ENCODE measurements around the gene IRGC. TPM values are rescaled to one million over a fixed set of nuclear protein-coding genes. Genes with fewer than 3 reads are reported as not detected.

Gene IRGC
- total and polyA plus RNA-seq, 2 donors (not counting 3 experiments of a cell fraction or from before 2014, with no cell fraction given): not detected

- H3K9me3 ChIP-seq (replicated peaks; ENCODE audit: control insufficient read depth, insufficient read depth, low read length): no peaks in the 10 kb centered on the region
- no peak for FAIRE-seq
- TF ChIP-seq POLR2AphosphoS5 (IDR thresholded peaks at IDR 0.05; ENCODE audit: insufficient read depth, low read depth, low read length) (no peak), JUN (IDR thresholded peaks at IDR 0.05; ENCODE audit: borderline replicate concordance, insufficient read depth, insufficient read length, low read depth) (no peak), GATA2 (IDR thresholded peaks at IDR 0.05; ENCODE audit: insufficient read depth, insufficient read length, low read depth, low read length) (no peak), EZH2 (IDR thresholded peaks at IDR 0.05; ENCODE audit: borderline replicate concordance, low read depth, low read length, severe bottlenecking) (no peak), POLR2A (IDR thresholded peaks at IDR 0.05; ENCODE audit: low read depth, low read length) (no peak), FOS (IDR thresholded peaks at IDR 0.05; ENCODE audit: borderline replicate concordance, insufficient read depth, low read length) (no peak), MYC (IDR thresholded peaks at IDR 0.05; ENCODE audit: low read depth, low read length) (no peak)
- TF ChIP-seq, protein P1, sequence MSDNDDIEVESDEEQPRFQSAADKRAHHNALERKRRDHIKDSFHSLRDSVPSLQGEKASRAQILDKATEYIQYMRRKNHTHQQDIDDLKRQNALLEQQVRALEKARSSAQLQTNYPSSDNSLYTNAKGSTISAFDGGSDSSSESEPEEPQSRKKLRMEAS (IDR thresholded peaks at IDR 0.05; ENCODE audit: insufficient read depth, insufficient read length): no peak
- TF ChIP-seq, protein P2, sequence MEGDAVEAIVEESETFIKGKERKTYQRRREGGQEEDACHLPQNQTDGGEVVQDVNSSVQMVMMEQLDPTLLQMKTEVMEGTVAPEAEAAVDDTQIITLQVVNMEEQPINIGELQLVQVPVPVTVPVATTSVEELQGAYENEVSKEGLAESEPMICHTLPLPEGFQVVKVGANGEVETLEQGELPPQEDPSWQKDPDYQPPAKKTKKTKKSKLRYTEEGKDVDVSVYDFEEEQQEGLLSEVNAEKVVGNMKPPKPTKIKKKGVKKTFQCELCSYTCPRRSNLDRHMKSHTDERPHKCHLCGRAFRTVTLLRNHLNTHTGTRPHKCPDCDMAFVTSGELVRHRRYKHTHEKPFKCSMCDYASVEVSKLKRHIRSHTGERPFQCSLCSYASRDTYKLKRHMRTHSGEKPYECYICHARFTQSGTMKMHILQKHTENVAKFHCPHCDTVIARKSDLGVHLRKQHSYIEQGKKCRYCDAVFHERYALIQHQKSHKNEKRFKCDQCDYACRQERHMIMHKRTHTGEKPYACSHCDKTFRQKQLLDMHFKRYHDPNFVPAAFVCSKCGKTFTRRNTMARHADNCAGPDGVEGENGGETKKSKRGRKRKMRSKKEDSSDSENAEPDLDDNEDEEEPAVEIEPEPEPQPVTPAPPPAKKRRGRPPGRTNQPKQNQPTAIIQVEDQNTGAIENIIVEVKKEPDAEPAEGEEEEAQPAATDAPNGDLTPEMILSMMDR (IDR thresholded peaks at IDR 0.05; ENCODE audit: extremely low read depth in 1 of 2, insufficient read depth in 1 of 2, low read depth in 1 of 2, low read length in 2 of 2): no peak
- no peaks in the 10 kb centered on the region for H3K9me1 ChIP-seq (replicated peaks; ENCODE audit: control insufficient read depth, extremely low read depth, insufficient read depth, low read length)
- intact Hi-C loops (cut with micrococcal nuclease) (no loop called here), dilution Hi-C loops (cut with MboI; ENCODE audit: extremely low pct_ligation_motif_present, low sequenced_read_pairs) (no loop called here)
- H3K9ac ChIP-seq (replicated peaks; ENCODE audit: extremely low read depth, insufficient read depth, low read length): no peak overlapping the region
- H3K27me3 ChIP-seq (ENCODE audit: control insufficient read depth in 2 of 2, insufficient read depth in 2 of 2, low read length in 2 of 2): no peaks in the 10 kb centered on the region
- CTCF ChIA-PET: no interaction called here
- no peak overlapping the region for H3K4me2 ChIP-seq (ENCODE audit: insufficient read depth, low read length)
- DNase-seq (ENCODE audit: low read depth, low spot score): no peak
- H3K36me3 ChIP-seq (ENCODE audit: control insufficient read depth in 2 of 2, extremely low read depth in 1 of 2, insufficient read depth in 2 of 2, low read length in 2 of 2): no peaks in the 10 kb centered on the region
- BruUV-seq (replicated peaks): no TSS peak
- POLR2A ChIA-PET: no interaction called here
- H3K79me2 ChIP-seq (ENCODE audit: control insufficient read depth, insufficient read depth, low read length): no peaks in the 10 kb centered on the region
- no peaks in the 10 kb centered on the region for H3K4me1 ChIP-seq (ENCODE audit: control insufficient read depth, extremely low read depth, insufficient read depth, low read length)
- H3K4me3 ChIP-seq (replicated peaks in 1 of 3; ENCODE audit: insufficient read depth in 1 of 3, low read depth in 1 of 3, low read length in 3 of 3): no peak overlapping the region
- no peak overlapping the region for H3K27ac ChIP-seq (ENCODE audit: insufficient read depth, low read depth, low read length)
- no peak overlapping the region for H2AFZ ChIP-seq (ENCODE audit: low read depth, low read length)
- no peaks in the 10 kb centered on the region for H4K20me1 ChIP-seq (replicated peaks; ENCODE audit: control insufficient read depth, extremely low read depth, insufficient read depth, low read length)
These were observed 3.5 kb downstream of the IRGC start for GRCh38 chr19:43719378-43719868.

All from endothelial cell of umbilical vein (primary cell).